Muscle of arm (tissue), 12 donors: Measurements from ENCODE around the gene TMTC3. TPM values are rescaled to one million over a fixed set of nuclear protein-coding genes. Genes with fewer than 3 reads are reported as not detected.

Experiments
- DNase-seq: peaks from one replicate; pipeline ENCODE4 v3.0.0-alpha.2; 2013
- polyA plus RNA-seq, 12 donors: library from polyadenylated mRNA; unstranded; fragments of 120-200 nt; gene quantifications; one replicate each; pipeline ENCODE4 v1.2.1, GENCODE V29; 2013; ENCODE audit not compliant: insufficient read length in 12 of 12

Gene TMTC3
- polyA plus RNA-seq, 12 donors: 12.9 to 153 (median 17.6) TPM

DNA sequence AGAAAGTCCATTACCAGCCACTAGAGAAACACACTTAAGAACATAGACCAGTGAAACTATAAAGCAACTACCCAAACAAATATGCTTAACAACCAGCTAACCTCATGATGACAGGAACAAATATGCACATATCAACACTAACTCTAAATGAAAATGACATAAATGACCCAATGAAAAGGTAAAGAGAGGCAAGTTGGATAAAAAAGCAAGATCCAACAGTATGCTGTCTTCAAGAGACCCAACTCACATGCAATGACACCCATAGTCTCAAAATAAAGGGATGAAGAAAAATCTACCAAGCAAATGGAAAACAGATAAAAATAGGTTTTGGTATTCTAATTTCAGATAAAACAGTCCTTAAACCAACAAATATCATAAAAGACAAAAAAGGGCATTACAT lies 77.8 kb downstream of the TMTC3 start:
- no peak for DNase-seq

DNA sequence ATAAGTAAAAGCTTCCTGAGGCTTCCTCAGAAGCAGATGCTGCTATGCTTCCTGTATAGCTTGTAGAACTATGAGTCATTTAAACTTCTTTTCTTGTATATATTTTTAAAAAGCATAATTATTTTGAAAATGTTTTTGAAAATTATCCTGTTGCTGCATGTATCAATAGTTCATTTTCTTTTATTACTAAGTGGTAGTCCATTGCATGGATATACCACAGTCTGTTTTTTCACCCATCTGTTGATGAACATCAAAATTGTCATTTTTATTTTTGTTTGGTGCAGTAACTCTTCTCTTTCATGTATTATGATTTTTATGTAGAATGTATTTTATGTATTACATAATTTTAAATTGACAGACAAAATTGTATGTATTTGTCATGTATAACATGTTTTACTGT lies 81.4 kb downstream of the TMTC3 start:
- no peak for DNase-seq

DNA sequence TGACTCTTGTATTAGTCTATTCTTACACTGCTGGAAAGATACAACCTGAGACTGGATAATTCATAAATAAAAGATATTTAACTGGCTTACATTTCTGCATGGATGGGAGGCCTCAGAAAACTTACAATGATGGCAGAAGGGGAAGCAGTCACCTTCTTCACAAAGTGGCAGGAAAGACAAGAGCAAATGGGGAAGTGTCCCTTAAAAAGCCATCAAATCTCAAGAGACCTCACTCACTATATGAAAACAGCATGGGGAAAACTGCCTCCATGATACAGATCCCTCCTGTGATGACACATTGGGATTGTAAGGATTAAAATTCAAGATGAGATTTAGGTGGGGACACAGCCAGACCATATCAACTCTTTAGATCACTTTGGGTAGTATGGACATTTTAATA lies 83.7 kb downstream of the TMTC3 start:
- DNase-seq: no peak

DNA sequence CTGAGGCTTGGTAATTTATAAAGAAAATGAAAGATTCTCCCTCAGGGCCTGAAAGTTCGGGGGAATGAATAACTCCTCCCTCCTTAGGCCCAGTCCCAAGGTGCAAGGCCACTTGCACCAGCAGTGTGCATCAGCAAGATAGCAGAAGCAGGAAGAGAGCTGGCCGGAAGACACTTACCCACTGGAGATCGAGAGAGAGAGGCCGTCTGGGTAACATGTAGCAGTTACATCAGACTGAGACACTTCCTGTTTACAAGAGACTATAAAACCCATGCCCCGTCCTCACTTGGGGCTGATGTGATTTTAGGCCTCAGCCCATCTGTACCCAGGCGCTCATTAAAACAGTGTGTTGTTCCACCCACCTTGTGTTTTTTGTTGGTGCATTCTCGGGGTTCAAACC lies 85.2 kb downstream of the TMTC3 start:
- no peak for DNase-seq

DNA sequence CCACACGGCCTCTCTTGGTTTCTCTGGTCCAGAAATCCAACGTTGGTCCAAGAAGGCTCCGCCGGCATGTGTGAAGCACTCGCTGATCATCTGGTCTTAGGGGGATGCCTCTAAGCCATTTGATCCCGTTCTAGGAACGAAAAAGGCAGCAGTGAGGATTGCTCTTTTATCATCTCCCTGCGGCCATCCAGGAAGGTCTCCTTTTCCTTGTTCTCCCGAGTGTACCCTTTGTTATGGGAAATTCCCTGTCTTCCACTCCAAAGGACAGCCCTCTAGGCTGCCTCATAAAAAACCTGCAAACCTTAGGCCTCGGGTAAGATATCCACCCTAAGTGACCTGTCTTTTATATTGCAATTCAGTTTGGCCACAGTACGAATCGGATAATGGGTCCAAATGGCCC lies 85.8 kb downstream of the TMTC3 start:
- no peak for DNase-seq

DNA sequence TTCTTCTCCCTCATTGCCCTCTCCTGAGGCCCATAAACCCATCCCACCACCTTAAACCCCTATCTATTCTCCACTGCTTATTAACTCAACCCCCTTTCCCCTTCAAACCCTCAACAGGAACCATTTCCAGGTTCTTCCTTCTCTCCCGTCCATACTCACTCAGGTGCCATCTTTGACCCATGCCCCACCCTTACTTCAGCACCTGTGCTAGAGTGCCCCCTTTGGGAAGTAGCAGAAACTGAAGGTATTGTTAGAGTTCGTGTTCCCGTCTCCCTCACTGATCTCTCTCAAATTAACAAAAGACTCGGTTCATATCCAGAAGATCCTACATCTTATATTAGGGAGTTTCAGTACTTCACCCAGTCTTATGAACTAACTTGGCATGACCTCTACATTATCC lies 86.6 kb downstream of the TMTC3 start:
- no peak for DNase-seq

DNA sequence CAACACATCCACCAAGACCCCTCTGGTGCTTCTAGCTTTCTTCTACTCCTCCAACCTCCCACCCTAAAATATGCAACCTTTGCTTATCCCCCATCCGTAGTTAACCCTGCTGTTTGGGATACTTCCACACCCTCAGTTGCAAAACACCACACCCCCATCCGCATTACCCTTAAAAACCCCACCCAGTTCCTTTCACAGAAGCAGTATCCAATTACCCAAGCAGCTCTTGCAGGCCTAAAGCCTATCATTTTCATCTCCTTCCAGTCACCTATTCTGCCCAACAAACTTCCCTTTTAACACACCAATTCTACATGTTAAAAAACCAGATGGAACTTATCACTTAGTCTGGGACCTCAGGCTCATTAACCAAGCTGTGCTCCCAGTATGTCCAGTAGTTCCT lies 88.2 kb downstream of the TMTC3 start:
- no peak for DNase-seq

DNA sequence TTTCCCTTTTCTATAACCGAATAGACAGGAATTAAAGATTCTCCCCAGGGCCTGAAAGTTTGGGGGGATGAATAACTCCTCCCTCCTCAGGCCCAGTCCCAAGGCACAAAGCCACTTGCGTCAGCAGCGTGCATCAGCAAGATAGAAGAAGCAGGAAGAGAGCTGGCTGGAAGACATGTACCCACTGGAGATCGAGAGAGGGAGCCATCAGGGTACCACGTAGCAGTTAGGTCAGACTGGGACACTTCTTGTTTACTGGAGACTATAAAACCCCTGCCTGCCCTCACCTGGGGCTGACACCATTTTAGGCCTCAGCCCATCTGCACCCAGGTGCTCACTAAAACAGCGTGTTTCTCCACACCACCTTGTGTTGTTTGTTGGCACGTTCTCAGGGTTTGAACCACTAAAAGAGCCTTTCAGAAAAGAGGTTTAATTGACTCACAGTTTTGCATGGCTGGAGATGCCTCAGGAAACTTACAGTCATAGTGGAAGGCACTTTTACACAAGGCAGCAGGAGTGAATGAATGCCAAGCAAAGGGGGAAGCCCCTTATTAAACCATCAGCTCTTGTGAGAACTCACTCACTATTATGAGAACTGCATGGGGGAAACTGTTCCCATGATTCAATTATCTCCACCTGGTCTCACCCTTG lies 93.2 kb downstream of the TMTC3 start:
- no peak for DNase-seq

DNA sequence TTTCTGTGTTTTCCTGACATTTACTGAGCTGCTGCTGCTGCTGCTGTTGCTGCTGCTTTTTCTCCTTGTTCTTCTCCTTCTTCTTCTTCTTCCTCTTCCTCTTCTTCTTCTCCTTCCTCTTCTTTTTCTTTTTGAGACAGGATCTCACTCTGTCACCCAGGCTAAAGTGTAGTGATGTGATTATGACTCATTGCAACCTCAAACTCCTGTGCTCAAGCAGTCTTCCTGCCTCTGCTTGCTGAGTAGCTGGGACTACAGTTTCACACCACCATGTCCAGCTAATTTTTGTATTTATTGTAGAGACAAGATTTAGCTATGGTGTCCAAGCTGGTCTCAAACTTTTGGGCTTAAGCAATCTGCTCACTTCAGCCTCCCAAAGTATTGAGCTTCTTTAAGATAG lies 95.8 kb downstream of the TMTC3 start:
- DNase-seq: no peak

DNA sequence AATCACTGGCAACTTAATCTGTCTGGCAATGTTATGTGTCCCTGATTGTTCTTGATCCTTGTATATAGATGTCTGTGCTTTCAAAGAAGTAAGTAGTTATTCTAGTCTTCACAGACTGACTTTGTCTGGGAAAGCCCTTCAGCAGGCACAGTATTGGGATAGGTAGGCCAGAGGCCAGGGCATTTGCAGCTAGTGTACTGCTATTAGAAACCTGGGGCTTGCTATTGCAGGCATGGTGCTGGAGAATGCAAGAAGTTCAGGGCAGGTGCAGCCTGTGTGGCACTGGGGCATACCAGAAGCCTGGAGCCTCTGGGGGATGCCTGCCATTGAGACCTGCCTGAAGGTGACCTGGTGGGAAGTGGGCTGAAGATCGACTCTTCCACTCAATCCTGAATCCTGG lies 96.3 kb downstream of the TMTC3 start:
- DNase-seq: no peak

DNA sequence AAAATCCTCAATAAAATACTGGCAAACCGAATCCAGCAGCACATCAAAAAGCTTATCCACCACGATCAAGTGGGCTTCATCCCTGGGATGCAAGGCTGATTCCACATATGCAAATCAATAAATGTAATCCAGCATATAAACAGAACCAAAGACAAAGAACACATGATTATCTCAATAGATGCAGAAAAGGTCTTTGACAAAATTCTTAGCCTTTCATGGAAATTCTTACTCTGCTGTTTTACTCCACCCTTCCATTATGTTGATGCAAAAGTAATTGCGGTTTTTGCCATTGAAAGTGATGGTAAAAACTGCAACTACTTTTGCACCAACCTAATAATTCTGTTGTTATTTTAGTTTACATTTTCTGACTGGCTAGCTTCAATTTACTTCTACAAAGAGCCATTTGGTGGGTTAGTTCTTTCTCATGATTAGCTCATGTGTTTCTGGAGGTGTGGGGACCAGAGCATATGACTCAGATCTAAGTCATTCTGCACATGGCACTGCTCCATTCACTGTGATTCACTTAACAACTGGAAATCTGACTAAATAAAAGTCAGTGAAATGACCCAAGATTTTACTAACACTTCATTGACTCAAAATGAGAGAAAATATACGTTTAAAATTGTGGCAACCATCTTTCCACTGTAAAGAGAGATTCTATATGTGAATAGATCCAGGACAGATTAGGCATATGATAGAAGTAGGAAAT lies 99.9 kb downstream of the TMTC3 start:
- no peak for DNase-seq

DNA sequence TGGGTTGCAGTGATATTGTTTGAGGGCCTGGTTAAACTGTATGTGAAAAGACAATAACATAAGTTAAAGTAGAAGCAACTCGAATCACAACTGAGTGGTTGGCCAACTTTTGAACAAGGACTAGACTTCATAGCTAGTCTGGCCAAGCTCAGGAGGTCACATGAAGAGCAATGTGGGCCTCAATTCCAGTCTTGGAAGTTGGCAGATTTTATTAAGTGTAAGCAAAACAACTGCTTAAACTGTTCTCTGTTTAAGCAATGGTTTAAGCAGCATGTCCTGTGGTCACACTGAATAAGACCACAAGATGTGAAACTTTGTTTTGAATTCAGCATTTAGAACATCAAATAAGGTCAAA lies 100.4 kb downstream of the TMTC3 start:
- no peak for DNase-seq

DNA sequence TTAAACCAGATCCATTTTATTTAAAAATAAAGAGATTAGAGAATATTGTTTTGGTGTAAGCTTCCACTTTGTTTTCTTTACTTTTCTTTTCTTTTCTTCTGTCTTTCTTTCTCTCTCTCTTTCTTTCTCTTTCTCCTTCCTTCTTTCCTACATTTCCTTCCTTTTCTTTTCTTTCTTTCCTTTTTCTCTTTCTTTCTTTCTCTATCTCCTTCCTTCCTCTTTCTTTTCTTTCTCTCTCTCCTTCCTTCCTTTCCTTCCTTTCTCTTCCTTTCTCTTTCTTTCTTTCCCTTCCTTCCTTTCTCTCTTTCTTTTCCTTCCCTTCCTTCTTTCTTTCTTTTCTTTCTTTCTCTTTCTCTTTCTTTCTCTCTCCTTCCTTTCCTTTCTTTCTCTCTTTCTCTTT lies 100.8 kb downstream of the TMTC3 start:
- DNase-seq: no peak

DNA sequence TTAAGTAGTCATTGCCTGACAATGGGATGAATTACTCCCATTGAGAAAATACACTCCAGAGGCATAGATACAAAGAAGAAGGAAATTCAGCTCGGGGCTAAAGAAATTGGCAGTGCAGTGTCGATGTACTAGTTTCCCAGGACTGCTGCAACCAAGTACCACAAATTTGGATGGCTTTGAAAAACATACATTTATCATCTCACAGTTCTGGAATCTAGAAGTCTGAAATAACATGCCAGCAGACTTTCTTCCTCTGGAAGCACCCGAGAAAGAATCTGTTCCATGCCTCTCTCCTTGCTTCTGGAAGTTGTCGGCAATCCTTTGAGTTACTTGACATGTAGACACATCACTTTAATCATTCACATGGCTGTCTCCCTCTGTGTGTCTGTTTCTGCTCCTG lies 101.9 kb downstream of the TMTC3 start:
- no peak for DNase-seq

DNA sequence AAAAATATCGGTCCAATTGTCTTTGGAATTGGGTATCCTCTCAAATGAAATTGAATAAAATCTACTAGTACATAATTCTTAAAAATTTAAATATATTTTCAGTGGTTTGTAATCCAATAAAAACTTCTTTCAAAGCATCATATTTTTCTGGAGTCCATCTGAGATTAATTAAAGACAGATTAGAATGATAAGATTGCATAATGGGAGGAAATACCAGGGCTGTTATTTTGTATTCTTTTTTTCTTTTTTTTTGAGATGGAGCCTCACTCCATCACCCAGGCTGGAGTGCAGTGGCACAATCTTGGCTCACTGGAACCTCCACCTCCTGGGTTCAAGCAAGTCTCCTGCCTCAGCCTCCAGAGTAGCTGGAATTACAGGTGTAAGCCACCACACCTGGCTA lies 103.8 kb downstream of the TMTC3 start:
- DNase-seq: no peak

DNA sequence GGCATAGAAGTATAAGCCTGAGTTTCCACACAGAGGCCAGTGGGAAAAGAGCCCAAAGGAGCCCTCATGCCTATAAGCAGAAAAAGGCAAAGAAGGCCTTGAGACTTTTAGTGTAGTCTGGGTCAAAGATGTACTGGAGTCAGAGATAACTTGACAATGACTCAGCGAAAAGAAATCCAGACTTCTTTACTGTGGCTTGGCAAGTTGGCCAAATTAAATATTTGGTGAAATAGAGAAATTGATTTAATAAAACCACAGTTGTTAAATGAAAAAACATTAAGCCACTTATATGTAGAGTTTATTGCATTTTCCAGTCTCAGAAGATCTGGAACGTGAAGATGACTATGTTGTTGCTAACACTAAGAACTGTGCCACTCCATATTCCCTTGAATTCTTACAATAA lies 105.1 kb downstream of the TMTC3 start:
- DNase-seq: no peak

DNA sequence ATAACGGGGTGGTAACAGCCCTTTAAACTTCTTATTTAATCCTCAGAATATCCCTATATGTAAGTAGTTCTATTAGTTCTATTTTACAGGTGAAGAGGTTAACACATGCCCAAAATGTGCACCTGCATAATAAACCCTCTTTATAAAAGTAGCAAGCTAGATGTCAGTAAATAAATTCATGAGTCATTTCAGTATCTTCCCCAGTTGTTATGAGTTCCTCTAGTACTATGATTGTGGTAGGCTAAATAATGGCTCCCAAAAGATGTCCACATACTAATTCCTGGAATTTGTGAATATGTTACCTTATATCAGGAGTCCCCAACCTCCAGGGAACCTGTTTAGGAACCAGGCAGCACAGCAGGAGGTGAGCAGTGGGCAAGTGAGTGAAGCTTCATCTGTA lies 106.5 kb downstream of the TMTC3 start:
- DNase-seq: no peak

Other genes starting within 250 kb of the TMTC3 start
- under 1 TPM in 10 of 12 donors, not detected in 2; 0.14 to 0.48 (median 0.20) TPM for gene C12orf50, start 112.9 kb upstream of the TMTC3 start, polyA plus RNA-seq
- gene CEP290, start 219 bp upstream of the TMTC3 start, polyA plus RNA-seq: 10 to 100 TPM in 11 of 12 donors, not detected in 1; 10.9 to 26.6 (median 17.0) TPM